HG03103 (cell line): Measurements from ENCODE around the gene SNX12.

Experiments used
- ATAC-seq: cut with Tn5 transposase; IDR thresholded peaks from one replicate; pipeline ENCODE4 v1.9.1; 2021; ENCODE audit warnings: low read depth; ENCODE audit not compliant: unreplicated experiment

SNX12 gene

GRCh38 chrX:71068044-71068918, at the start of gene SNX12:
Gene SNX12, minus strand, starts transcription at chrX:71068334. Its CDS starts 28 bp downstream, at chrX:71068306.
- ATAC-seq = peak; percentile 96

DNA sequence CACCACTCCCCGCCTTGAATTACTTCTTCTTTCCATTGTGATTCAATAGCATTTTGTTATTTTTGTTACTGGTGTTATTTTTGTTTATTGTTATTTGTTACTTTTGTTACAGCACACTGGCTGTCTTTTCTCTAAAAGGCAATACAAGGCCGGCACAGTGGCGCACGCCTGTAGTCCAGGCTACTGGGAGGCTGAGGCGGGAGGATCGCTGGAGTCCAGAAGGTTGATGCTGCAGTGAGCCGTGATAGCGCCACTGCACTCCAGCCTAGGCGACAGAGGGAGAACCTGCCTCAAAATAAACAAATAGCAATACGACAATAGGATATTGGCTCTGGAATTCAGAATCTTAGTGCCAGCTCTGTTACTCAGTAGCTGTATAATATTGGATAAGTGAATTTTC, 49.2 kb upstream of the SNX12 start:
- ATAC-seq = no peak

DNA sequence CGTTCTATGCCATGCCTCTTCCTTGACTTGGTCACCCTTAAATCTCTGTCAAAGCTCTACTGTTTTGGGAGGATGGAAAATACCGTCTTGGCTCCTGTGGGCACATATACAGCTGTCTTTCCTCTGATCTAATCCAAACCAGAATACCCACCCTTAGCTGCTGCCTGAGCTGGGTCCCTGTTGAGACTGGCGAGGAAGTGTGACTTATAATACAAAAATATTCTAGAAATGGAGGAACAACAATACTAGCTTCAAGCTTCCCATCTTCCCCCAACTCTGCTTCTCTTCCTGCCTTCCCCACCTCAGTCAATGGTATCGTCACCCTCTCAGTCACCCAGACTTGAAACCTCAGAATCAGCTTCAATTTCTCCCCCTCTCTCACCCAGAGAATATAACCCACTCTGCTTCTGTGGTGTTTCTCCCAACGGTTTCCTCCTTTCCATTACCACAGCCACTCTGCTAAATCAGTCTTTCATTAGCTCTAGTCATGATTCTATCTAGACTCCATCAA, 43.8 kb upstream of the SNX12 start:
- ATAC-seq = no peak

GRCh38 chrX:71111141-71111843, 43.2 kb upstream of the SNX12 start, which contains the start of gene IL2RG:
Gene IL2RG, minus strand, starts transcription at chrX:71111577. Its CDS starts 38 bp downstream, at chrX:71111539.
- peak; percentile 89 for ATAC-seq

DNA sequence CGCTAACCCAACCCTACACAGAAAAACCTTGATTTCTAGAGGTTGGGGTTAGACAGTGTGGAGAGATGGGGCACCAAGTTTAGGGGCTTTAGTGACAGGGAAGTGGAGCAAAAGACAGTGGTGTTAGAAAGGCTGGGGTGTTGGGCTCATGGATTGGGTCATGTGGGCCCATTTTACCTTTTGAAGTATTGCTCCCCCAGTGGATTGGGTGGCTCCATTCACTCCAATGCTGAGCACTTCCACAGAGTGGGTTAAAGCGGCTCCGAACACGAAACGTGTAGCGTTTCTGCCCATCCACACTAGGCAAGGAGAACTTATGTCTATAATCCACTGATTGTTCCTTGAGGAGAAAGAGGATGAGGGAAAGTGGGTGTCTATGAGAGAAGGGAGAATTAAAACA, 40.9 kb upstream of the SNX12 start:
- no peak for ATAC-seq

- ATAC-seq = no peak
These were observed 39.7 kb upstream of the SNX12 start for GRCh38 chrX:71107762-71108360.

DNA sequence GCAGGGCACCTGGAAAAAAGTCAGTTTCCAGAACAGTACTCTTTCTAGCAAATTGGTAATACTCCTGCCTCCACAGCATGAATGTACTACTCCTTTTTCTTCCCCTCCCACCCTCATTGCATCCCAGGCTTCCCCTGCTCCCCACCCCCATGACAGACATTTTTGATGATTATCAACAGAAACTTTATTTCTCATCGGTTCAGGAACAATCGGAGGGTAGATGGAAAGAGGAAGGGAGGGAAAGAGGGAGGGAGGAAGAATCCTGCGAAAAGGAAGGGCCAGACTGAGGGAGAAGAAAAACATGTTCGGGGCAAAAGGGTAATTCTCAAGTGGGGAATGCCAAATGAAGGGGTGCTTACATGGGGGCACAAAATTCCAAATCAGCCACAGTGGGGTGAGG, 39.1 kb upstream of the SNX12 start:
- no peak for ATAC-seq

GRCh38 chrX:71106427-71106826, 38.3 kb upstream of the SNX12 start, which contains the start of gene CXorf65:
Gene CXorf65, minus strand, starts transcription at chrX:71106740. Its CDS starts 184 bp downstream, at chrX:71106556.
- ATAC-seq = no peak

DNA sequence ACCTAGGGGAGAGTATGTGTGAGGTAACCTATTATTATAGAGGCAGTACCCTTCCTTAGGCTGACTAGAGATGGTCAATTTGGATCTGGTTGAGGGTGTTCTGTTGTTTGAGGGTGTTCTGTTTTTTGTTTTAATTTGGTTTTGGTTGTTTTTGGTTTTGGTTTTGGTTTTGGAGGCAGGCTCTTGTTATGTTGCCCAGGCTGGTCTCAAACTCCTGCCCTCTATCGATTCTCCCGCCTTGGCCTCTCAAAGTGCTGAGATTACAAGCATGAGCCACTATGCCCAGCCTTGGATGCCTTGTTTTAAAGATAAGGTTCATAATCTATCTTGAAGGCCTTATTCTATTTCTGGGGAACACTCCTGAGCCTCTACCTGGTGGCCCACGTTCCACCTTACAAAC, 37.5 kb upstream of the SNX12 start:
- ATAC-seq = no peak

GRCh38 chrX:71103110-71103983, 35.2 kb upstream of the SNX12 start:
- ATAC-seq = no peak

DNA sequence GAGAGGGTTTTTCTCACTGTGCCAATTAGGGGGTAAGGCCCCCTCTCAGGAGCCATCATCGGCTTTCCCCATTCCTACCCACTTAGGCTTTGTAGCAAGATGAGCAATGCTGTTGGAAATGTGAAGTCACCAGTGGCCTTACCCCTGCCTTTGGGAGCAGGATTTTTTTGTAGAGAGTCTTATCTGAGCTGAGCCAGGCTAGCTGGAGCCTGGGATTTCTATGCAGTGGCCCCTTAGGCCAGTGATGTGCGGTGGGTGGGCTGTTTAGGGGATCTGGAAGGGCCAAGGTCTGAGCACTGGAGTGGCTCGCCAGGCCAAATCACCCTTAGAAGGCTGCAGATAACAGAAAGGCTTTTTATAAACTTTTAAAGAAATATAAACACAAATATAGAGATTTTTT, 34.2 kb upstream of the SNX12 start:
- no peak for ATAC-seq

- ATAC-seq = no peak
These were observed 32.7 kb upstream of the SNX12 start for GRCh38 chrX:71100581-71101505.

GRCh38 chrX:71099736-71100135, 31.6 kb upstream of the SNX12 start:
- ATAC-seq = no peak

- ATAC-seq = no peak
These were observed 30.9 kb upstream of the SNX12 start for GRCh38 chrX:71098951-71099506.

DNA sequence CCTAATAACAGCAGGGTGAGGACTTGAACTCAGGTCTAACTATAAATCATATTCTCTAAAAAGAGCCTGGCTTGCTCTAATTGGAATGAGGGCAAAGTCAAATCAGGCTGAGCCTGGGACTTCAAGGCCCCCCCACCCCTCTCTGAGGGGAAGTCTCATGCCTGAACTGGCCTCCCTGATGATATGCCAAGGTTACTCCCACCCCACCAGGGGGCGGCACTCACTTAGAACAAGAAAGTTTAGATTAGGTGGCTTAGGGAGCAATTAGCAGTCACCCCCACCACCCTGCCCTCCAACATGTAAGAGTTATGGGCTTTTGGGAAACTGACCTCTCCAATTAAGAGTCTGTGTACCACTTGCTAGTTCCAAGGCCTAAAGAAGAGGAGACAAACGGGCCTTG, 30.2 kb upstream of the SNX12 start:
- ATAC-seq = no peak

- ATAC-seq = no peak
These were observed 28.6 kb upstream of the SNX12 start for GRCh38 chrX:71096760-71097032.

GRCh38 chrX:71095981-71096759, 28.0 kb upstream of the SNX12 start:
- peak; percentile 19 for ATAC-seq

DNA sequence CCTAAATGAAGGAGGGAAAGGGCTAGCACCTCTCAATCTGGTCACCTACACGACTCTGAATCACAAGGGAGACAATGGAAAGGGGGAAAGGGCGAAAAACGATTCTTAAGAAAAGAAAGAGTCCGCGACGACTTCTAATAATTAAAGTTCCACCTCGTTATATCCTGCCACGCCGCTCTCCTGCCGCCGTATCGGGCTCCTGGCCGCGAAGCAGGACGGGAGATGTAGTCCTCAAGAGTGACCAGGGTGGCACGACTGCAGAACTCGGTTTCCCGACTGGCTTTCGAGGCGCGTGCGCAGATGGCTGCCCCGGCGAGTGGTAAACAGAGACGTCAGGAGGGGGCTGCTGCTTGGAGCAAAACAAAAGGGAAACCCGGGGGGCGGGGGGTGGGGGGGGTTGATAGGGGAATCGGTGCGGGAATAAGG, 27.4 kb upstream of the SNX12 start, which contains the start of gene FOXO4:
Gene FOXO4, plus strand, starts transcription at position 297 of the 426 bp plus-strand sequence. CDS start 678 bp downstream, outside the sequence.
- peak; percentile 86 for ATAC-seq
